CD4-positive, alpha-beta T cell treated with Interleukin-17A for 4 hours (primary cell): Measurements from ENCODE around the gene ARTN.

Experiments
- DNase-seq: peaks from one replicate; pipeline ENCODE4 v3.0.0-alpha.2; 2020; ENCODE audit warnings: mixed read lengths

The ARTN gene, protein sequence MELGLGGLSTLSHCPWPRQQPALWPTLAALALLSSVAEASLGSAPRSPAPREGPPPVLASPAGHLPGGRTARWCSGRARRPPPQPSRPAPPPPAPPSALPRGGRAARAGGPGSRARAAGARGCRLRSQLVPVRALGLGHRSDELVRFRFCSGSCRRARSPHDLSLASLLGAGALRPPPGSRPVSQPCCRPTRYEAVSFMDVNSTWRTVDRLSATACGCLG

DNA sequence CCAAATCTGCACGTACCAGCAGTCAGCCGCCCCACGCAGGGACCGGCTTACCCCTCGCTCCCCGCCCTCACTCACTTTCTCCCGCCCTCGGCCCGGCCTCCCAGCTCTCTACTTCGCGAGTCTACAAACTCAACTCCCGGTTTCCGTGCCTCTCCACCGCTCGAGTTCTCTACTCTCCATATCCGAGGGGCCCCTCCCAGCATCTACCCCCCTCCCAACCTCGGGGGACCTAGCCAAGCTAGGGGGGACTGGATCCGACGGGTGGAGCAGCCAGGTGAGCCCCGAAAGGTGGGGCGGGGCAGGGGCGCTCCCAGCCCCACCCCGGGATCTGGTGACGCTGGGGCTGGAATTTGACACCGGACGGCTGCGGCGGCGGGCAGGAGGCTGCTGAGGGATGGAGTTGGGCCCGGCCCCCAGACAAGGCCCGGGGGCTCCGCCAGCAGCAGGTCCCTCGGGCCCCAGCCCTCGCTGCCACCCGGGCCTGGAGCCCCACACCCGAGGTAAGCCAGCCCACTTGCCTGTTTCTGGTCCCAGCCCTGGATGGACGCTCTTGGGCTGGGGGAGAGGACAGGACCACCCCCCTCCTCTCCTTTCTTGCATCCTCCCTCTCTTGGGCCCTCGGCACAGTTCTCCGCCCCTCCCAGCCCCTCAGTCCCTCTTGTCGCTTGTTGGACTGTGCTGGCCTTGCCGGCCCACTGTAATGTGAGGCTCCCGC is at the start of gene ARTN:
TSS of gene ARTN (plus strand) at position 416 of the 715 bp plus-strand sequence. CDS start 1,856 bp downstream, outside the sequence.
- DNase-seq: no peak

DNA sequence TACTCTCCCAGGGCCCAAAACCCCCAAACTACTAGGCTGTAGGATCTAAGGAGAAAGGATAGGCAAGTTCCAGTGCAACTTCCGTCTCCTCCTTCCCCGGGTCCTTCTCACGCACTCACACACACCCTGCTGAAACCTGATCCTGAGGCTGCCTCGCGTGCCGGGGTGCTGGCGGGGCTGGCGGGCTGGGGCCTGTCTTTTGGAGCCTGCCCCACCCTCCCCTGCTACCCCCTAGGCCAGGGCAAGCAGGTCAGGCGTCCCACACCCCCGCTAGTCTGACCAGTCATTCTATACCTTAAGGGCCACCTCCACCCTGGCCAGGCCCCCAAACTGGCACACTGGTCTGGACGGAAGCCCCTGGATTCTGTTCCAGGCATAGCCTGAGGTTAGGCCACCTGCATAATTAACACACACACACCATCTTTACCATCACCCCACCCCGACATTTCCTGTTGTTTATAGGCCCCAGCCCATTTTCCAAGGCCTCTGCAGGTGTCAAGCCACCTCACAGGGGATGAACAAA is 48.3 kb upstream of the ARTN start:
- no peak for DNase-seq

DNA sequence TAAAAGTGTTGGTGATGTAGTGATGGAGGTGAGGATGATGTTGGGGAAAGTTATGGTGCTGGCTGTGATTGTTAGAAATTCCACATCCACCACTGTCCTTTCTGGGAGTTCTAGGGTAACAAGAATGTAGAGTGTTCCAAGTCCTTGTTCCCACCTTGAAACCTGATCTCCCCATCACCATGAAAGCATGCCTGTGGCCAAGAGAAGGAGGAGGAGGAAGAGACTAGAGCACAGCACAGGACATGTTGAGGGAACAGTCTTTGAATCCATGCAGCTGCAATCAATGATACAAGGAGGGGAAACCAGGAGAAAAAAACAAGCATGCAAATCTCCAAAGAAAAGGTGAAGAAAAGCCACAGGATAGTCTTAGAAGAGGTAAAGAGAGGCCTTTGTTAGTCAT is 45.9 kb upstream of the ARTN start:
- no peak for DNase-seq

DNA sequence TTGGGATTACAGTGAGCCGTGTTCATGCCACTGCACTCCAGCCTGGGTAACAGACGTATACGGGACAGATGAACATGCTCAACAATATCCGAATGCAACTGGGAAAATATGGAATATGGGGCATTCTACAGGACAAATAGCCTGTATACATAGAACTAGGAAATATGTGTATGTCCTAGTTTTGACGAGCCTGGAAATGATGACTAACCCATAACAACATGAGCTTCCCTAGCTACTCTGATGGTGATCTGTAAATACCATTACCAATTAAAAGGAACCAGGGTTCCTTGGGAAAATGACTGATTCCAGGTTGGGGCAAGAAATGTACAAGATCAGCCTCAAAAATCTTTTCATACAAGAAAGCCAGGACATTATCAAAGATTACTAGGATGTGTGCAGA is 42.8 kb upstream of the ARTN start:
- no peak for DNase-seq

DNA sequence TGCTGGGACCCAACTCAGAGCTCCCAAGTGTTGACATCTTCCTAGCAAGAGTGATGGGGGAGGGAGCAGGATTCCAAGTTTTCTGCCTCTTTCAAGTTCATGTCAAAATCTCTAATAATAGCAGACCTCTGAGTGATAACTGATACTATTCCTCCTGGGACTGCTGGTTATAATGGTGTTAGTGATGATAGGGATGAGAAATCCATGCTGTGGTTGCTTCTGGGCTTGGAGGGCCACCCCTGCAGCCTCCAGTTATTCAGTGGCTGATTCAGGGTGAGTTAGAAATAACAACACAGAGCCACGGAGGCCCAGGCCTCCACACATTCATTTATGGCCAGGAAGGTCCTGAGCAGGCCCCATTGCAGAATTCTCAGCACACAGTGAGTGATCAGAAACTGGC is 40.6 kb upstream of the ARTN start:
- no peak for DNase-seq

DNA sequence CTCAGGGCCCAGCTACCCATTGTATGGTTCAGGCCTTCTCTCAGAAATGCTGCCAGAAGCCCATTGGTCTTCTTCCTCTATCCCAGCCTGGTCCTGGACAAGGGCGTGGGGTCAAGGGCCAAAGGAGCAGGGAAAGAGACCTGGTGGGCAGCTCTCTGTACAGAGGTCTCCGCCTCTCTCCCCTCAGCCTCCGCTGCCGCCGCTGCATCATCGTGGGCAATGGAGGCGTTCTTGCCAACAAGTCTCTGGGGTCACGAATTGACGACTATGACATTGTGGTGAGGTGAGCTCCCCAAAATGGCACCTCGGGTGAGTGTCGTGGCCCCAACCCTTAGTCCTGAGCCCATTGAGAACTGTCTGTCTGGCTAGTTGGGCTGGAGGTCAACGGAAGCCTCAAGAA is 34.6 kb upstream of the ARTN start:
- no peak for DNase-seq

DNA sequence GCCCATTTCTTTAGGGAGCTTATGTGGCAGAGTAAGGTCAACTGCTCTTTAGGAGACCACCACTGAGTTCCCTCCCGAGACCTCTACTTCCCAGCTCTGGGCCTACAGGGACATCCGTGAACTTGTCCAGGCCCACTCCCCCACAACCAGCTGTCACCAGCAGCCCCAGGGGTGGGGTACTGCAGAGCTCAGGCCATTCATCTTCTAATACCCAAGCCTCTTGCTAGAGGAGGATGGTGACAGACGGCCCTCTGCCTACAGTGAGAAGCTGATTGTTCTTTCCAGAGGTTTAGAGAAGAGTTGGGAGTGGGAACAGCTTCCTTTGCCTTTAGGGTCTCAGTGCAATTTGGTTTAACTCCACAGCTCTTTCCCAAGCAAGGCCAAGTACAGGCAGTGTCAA is 33.2 kb upstream of the ARTN start:
- DNase-seq: no peak

DNA sequence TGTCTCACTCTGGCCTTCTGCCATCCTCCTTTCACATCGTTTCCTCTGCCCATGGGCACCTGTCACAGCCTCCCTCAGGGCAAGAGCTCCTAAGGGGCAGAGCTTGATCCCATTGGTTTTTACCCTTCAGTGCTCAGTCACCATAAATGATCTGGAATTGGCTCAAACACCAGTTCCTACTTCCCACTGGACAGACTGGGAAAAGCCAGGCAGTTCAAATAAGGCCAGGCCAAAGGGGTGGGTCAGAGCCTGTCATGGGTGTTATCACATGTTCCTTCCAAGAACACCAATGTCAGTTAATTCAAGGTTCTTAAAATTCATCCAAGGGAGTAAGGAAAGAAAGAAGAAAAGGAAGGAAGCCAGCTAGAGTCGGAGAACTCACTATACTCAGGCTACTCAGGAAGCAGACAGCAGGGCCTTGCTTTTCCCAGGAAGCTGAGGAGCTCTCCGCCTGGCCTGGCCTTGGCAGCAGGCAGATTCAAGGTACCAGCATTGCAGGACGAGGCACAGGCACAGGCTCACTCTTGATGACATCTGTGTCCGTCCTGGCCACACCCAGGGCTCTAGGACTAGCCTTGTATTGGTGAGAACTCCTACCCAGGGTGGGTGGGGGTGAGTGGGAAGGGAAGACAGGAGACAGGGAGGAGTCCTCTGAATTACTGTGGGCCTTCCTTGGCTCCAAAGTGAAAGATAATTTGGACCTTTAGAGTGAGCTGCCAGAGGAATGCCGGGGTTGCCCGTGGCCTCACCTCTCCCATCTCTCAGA is 32.2 kb upstream of the ARTN start:
- no peak for DNase-seq

DNA sequence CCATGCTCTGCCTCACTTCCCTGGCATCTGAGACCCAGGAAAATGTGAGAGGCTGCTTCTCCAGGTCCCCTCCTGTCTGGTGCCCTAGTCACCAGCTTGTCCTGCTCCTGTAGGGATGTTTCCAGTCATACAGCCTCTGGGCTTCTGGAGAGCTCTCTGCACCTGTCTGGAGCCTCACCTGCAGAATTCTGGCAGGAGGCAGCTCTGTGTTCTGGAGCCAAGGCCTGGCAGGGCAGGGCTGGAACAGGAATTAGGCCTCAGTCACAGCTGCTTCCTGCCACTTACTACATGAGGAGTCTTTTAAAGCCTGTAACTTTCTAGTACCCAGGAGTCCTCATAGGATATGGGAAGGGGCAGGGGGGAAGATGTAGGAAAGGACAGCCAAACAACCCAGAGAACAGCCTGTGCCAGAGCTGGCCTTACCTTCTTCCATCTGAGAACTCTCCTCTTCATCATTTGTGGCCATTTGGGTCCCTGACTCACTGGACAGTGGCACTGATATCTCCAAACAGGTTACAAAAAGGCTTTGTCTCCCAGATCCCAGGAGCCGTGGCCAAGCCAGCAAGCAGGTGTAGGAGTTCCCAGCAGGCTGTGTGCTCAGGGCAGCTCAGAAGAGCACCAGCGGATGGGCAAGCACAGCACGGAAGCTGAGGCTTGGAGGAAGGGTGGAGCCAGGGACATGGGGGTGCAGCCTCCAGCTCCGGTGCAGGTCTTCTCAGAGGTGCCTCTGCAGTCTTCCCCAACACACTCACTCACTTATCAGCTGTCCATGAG is 31.4 kb upstream of the ARTN start:
- DNase-seq: no peak

DNA sequence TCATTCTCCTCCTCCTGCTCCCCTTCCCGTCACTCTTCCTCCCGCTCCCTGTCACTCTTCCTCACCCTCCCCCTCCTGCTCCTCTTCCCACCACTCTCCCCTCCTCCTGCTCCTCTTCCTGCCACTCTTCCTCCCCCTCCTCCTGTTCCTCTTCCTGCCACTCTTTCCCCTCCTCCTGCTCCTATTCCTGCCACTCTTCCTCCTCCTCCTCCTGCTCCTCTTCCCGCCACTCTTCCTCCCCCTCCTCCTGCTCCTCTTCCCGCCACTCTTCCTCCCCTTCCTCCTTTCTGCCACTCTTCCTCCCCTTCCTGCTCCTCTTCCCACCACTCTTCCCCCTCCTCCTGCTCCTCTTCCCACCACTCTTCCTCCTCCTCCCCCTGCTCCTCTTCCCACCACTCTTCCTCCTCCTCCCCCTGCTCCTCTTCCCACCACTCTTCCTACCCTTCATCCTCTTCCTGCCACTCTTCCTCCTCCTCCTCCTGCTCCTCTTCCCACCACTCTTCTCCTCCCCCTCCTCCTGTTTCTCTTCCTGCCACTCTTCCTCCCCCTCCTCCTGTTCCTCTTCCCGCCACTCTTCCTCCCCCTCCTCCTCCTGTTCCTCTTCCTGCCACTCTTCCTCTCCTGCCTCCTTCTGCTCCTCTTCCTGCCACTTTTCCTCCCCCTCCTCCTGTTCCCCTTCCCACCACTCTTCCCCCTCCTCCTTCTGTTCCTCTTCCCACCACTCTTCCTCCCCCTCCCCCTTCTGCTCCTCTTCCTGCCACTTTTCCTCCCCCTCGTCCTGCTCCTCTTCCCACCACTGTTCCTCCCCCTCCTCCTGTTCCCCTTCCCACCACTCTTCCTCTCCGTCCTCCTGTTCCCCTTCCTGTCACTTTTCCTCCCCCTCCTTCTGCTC is 28.7 kb upstream of the ARTN start:
- DNase-seq: no peak

DNA sequence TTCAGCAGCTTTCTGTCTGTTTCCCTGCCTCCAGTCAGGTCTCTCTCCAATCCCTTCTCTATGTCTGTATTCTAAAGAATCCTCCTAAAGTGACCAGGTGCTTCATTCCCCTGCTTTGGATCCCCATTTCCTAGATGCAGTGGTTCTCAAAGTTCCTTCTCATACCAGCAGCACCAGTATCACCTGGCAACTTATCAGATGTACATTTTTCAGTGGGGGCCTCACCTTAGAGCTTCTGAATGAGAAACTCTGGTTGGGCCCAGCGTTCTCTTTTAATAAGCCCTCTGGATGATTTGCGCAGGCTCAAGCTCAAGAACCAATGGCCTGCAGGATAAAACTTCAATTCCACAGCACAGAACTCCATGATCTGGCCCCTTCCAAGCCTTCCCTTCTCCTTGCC is 25.4 kb upstream of the ARTN start:
- no peak for DNase-seq

DNA sequence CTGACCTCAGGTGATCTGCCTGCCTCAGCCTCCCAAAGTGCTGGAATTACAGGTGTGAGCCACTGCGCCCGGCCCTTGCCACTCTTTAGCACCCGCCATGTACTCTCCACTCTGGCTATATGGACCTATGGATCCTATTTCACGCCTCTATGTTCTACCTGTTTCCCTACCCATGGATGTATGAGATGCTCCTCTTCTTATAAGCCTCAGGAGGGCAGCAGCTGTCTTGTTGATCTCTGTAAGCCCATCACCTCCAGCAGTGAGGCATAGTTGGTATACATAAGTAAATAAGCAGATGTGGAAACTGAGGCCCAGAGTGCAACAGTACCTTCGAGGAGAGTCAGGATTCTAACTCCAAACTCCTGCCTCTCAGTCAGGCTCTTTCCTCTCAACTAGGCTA is 24.7 kb upstream of the ARTN start:
- no peak for DNase-seq

DNA sequence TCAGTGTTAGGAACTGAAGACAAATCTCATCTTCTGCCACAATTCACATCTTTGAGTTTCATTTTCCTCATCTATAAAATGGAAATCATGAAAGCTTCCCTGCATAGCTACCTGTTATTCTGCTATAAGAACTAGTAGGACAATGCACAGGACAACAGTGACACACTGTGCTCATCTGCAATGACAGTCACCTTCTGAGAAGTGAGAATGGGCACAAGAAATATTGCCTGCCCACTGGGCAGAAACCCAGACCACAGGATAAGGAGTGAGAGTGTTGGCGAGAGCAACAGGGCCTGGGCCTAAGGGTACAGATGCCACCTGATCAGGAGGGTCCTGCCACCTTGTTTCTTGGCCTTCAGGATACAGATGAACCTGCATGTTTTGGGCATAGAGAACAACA is 23.3 kb upstream of the ARTN start:
- no peak for DNase-seq

DNA sequence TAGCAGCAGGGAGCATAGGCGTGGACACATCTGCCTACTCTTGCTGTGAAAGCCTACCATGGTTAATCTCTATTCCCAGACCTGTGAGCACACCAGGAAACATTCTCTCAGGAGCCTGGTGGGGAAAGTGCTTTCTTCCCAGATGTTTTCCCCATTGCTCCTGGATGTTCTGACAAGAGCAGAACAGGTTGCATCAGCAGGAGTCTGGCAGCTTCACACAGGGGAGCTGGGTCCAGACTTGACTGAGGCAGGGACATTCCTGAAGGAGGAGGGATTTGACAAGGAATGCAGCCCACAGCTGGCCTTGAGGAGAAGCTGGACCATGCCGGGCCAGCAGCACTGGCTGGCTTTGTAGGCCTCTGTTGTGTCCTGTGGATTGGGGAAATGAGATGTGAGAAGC is 21.0 kb upstream of the ARTN start:
- no peak for DNase-seq

DNA sequence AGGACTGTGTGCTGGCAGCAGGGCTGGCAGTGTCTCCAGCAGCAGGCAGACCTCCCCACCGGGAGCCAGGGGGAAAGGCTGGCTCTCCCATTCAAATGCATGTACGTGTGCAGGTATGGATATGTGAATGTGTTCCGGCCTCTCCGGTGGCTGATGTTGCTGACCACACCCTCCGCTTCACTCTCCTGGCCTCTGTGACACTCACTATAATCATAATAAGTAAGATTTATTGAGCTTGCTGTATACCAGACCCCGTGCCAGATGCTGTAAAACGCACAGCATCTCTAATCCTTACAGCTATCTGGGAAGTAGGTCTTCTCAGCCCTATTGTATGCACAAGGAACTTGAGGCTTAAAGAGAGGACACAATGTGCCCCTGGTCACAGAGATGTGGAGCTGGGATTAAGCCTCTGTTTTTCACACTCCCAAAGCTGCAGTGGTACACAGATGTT is 20.5 kb upstream of the ARTN start:
- no peak for DNase-seq

DNA sequence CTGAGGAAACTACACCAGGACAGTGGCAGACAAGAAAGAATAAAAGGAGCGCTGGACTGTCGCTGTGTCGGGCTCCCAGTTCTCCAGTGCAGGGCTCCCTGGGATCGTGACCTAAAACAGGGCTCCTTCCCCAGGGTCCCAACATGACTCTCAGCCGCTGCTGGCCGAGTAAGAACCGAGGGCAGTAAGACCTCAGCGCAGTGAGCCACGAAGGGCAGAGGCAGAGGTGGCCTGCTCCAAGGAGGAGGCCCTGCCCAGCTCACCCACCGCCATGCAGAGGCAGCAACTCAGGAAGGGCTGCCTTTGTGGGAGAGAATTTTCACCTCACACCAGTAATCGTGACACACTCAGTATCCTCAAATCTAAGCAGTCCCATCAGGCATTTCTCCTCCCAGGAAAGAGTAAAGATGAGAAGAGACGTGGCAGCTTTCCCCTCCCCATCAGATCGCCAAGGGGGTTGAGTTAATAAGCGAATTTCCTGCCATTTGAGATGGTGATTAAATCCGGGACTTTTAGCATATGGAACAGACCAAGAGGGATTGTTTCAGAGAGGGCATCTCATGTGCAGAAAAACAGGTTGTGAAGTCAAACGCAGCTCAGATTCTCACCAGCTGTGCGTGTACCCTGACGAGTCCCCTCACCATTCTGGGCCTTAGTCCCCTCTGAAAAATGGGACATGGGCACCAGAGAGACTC is 19.8 kb upstream of the ARTN start:
- no peak for DNase-seq

DNA sequence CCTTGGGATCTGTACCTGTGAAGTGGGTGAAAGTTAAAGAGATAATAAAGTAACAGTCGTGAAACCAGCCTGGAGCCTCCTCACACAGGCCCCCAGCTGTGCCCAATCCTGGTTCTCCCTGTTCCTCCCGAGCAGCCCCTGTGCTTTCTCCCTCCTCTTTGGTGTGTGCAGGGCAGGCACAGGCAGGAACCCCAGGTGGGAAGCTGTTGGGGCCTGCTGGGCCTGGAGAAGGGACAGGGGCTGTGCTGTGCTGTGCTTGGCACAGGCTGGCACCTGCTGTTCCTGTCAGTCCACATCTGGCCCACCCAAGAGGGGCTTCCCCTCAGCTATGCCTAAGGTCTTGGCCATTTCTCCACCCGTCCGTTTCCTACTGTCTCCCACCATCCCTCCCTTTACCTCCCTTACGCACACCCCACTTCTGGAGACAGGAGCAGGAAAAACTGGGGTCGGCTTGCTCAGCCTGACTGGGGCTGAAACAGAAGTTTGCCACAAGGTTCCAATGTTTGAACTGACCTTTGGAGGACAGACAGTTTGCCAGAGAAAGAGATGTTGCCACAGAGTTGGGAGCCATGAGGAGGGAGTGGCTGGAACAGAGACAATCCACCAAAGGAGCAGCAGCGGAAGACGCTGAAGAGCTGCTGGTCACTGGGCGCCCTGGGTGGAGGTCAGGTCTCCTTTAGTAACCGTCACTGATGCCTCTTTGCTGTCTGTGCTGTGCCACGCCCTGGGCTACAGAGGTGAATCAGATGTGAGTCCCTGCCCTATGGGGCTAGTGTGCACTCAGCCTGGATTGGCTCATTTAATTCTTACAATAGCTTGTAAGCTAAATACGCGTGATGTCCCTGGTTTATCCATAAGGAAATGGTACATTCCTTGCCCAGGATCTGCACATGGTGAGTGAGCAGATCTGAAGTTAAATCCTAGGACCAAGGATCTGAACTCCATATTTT is 18.8 kb upstream of the ARTN start:
- no peak for DNase-seq

DNA sequence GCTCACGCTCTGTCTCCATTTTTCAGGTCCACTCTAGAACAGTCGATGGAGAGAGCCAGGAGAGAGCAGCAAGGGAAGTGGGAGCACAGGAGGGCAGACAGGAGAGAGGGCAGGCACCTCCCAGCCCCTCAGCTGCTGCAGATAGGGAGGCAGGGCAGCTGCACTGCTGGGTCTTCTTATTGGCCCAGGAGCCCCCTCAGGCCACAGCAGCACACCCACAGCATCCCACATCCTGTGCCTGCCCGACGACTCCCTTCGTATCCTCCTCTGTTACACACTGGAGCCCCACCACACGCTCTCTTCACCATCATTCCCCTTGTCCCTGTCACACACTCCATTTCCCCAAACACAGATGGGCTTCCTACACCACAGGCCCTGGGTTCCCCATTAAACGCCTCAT is 13.7 kb upstream of the ARTN start:
- no peak for DNase-seq

DNA sequence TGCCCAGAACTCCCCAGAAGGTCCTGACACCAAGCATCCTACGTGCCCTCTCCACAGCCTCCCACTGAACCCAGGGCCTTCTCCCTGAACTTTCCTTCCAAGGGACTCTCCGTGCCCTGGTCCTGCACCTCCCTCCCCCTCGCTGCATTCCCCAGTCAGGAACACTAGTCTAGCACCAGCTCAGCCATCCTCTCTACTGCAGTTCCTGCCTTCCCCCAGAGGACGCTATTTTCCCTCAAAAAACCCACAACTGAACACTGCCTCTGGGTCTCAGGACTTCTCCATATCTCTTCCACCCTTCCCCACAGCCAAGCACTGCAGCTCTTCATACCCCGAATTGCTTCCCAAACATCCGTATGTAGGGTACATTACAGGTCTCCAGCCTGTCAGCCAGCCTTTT is 12.6 kb upstream of the ARTN start:
- no peak for DNase-seq

DNA sequence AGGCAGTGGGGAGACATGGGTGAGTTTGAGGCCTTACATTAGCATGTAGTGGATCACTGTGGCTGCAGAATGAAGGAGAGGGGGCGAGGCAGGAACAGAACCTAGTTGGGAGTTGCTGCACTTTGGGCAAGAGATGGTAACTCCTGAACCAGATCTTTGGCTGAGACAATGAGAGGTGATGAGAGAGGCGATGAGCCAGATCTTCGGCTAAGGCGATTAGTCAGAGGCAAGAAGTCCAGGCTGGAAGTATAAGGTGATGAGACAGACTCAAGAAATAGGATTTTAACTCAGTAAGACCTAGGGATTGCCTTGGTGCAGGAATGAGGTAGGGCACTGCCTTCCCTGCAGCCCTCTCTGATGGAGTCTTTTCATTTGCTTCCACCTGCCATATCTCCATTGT is 9.1 kb upstream of the ARTN start:
- DNase-seq: no peak
